Colonic mucosa (tissue), 4 donors: ENCODE data around the gene DIDO1. TPM values are rescaled to one million over a fixed set of nuclear protein-coding genes. Genes with fewer than 3 reads are reported as not detected.

Experiments
- DNase-seq: peaks from one replicate; pipeline ENCODE4 v3.0.0-alpha.2; 2020
- H3K27ac ChIP-seq: fragments of 200-600 bp; one replicate; pipeline ENCODE4 v1.8.0; 2021
- H3K27me3 ChIP-seq: fragments of 200-600 bp; one replicate; pipeline ENCODE4 v1.8.0; 2021
- H3K36me3 ChIP-seq: fragments of 200-600 bp; one replicate; pipeline ENCODE4 v1.8.0; 2021
- H3K4me1 ChIP-seq: fragments of 200-600 bp; one replicate; pipeline ENCODE4 v1.8.0; 2021; ENCODE audit warnings: mild to moderate bottlenecking
- H3K4me3 ChIP-seq: fragments of 200-600 bp; one replicate; pipeline ENCODE4 v1.8.0; 2021
- H3K9ac ChIP-seq, 2 donors: one replicate each; pipeline ENCODE4 v1.7.0; 2013; ENCODE audit warnings: control low read depth in 2 of 2, low read depth in 2 of 2, low read length in 2 of 2
- H3K9me3 ChIP-seq: fragments of 200-600 bp; one replicate; pipeline ENCODE4 v1.8.0; 2021
- intact Hi-C: fragments of 100-400 bp; cut with DNase I; formaldehyde crosslinking; loops from one replicate; pipeline ENCODE4 v1.14.1; 2022
- total RNA-seq, 2 donors: library from RNA; stranded (reverse); fragmentation: NEBNext Ultra II Directional in 1 of 2; extraction: Animal tissue kit (Norgen Biotek cat#: 25700) in 1 of 2; gene quantifications; one replicate each; pipeline ENCODE4 v1.2.1, GENCODE V29; 2021
- TF ChIP-seq, protein P1 (sequence below): fragments of 200-600 bp; IDR thresholded peaks from one replicate; pipeline ENCODE4 v1.8.0; 2022; ENCODE audit warnings: antibody characterized with exemption, mild to moderate bottlenecking
- donor health status: healthy.
- donor health status: DM: no; HTN: no; CAD: no.
- donor health status: DM: no; HTN: no; CAD: no.

The DIDO1 gene
- total RNA-seq, 2 donors from 2014 or later, result 41.4 to 50.4 TPM

DNA sequence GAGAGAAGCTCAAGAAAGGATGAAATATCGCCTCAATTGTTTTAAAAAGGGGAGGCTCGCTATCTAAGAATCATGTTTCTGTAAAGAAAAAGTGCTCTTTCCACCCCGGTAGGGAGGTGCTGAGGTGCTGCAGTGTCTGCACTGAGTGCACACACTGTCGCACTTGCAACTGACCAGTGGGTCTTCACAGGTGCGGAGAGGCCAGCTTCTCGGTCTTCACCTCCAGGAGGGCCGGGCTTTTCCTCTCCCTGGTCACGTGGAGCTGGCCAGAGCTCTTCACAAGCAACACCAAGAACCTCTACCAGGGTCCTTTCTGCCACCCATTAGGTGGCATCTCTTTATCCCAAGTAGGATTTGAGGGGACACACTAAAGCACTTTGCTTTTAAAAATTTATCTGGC lies 36.9 kb downstream of the DIDO1 start:
- Histone ChIP-seq H3K4me1 (no peaks in the 10 kb centered on the region), H3K27me3 (no peaks in the 10 kb centered on the region), H3K36me3 (peaks cover 45% of the 10 kb centered on the region), H3K4me3 (no peak overlapping the region), H3K9me3 (no peaks in the 10 kb centered on the region), H3K9ac (no peak overlapping the region), H3K27ac (no peak overlapping the region)
- TF ChIP-seq, protein P1, sequence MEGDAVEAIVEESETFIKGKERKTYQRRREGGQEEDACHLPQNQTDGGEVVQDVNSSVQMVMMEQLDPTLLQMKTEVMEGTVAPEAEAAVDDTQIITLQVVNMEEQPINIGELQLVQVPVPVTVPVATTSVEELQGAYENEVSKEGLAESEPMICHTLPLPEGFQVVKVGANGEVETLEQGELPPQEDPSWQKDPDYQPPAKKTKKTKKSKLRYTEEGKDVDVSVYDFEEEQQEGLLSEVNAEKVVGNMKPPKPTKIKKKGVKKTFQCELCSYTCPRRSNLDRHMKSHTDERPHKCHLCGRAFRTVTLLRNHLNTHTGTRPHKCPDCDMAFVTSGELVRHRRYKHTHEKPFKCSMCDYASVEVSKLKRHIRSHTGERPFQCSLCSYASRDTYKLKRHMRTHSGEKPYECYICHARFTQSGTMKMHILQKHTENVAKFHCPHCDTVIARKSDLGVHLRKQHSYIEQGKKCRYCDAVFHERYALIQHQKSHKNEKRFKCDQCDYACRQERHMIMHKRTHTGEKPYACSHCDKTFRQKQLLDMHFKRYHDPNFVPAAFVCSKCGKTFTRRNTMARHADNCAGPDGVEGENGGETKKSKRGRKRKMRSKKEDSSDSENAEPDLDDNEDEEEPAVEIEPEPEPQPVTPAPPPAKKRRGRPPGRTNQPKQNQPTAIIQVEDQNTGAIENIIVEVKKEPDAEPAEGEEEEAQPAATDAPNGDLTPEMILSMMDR, result no peak
- intact Hi-C loops, result no loop called here
- DNase-seq, result no peak

- Histone ChIP-seq H3K9me3 (no peaks in the 10 kb centered on the region), H3K4me3 (no peak overlapping the region), H3K9ac (no peak overlapping the region), H3K27me3 (no peaks in the 10 kb centered on the region), H3K27ac (no peak overlapping the region), H3K36me3 (peaks cover 42% of the 10 kb centered on the region), H3K4me1 (no peaks in the 10 kb centered on the region)
- TF ChIP-seq, protein P1, result no peak
- intact Hi-C loops, result no loop called here
- DNase-seq, result no peak
Observed at GRCh38 chr20:62888910-62889309, 37.4 kb downstream of the DIDO1 start.

- Histone ChIP-seq H3K36me3 (peaks cover 37% of the 10 kb centered on the region), H3K4me1 (no peaks in the 10 kb centered on the region), H3K27ac (no peak overlapping the region), H3K4me3 (no peak overlapping the region), H3K27me3 (no peaks in the 10 kb centered on the region), H3K9ac (no peak overlapping the region), H3K9me3 (no peaks in the 10 kb centered on the region)
- DNase-seq, result no peak
- intact Hi-C loops, result no loop called here
- TF ChIP-seq, protein P1, result no peak
Observed at GRCh38 chr20:62888406-62888805, 37.9 kb downstream of the DIDO1 start.

DNA sequence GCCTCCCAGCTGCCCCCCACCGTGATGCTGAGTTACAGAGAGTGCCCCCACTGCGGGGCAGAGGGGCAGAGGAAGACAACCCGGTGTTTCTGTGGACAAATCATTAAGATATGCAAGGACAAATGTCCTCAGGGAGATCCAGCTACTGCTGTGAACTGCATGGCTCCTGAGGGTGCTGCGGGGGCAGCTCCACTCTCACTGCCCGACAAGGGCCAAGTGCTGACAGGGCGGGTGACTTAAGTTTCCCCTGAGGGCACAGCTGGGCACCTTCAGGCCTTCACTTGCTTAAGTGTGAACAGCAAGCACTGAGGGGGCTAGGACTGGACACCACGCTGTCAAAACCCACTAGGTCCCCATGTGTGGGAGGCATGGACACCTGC lies 38.5 kb downstream of the DIDO1 start:
- H3K36me3 ChIP-seq, result peaks cover 35% of the 10 kb centered on the region

GRCh38 chr20:62887152-62887859 lies 39.0 kb downstream of the DIDO1 start:
- no peak overlapping the region for H3K4me3 ChIP-seq
- H3K4me1 ChIP-seq, result no peaks in the 10 kb centered on the region
- TF ChIP-seq, protein P1, result no peak
- H3K36me3 ChIP-seq, result peaks cover 31% of the 10 kb centered on the region
- no peaks in the 10 kb centered on the region for H3K9me3 ChIP-seq
- peak; percentile 69 for DNase-seq
- no peaks in the 10 kb centered on the region for H3K27me3 ChIP-seq
- H3K27ac ChIP-seq, result no peak overlapping the region
- intact Hi-C loops, result no loop called here
- no peak overlapping the region for H3K9ac ChIP-seq

More for the DNA sequence above, 38.5 kb downstream of the DIDO1 start:
- no peak for DNase-seq
- Histone ChIP-seq H3K9me3 (no peaks in the 10 kb centered on the region), H3K27ac (no peak overlapping the region), H3K9ac (no peak overlapping the region), H3K4me1 (no peaks in the 10 kb centered on the region), H3K27me3 (no peaks in the 10 kb centered on the region), H3K4me3 (no peak overlapping the region)
- intact Hi-C loops, result no loop called here
- TF ChIP-seq, protein P1, result no peak
